Smooth muscle cell (in vitro differentiated cells): ENCODE data around the gene CATSPER3. TPM values are rescaled to one million over a fixed set of nuclear protein-coding genes. Genes with fewer than 3 reads are reported as not detected.

Experiments used
- DNase-seq: peaks from one replicate; lab custom pipeline; 2025; ENCODE audit not compliant: unreplicated experiment; lab: John Stamatoyannopoulos, UW
- H2AFZ ChIP-seq: fragments of 200-600 bp; sonication (generic); 2 replicates; pipeline ENCODE4 v1.6.0; 2016; ENCODE audit warnings: antibody characterized with exemption, low read depth, mild to moderate bottlenecking
- H3F3A ChIP-seq: fragments of 200-600 bp; sonication (generic); 2 replicates; pipeline ENCODE4 v1.6.0; 2017; ENCODE audit warnings: antibody characterized with exemption, low read depth
- H3K27ac ChIP-seq: fragments of 200-600 bp; sonication (generic); 2 replicates; pipeline ENCODE4 v1.5.1; 2016; ENCODE audit warnings: low read depth, mild to moderate bottlenecking
- H3K27me3 ChIP-seq: fragments of 200-600 bp; sonication (generic); 2 replicates; pipeline ENCODE4 v1.6.1; 2016; ENCODE audit warnings: low read depth, mild to moderate bottlenecking
- H3K36me3 ChIP-seq: fragments of 200-600 bp; sonication (generic); 2 replicates; pipeline ENCODE4 v1.5.1; 2016; ENCODE audit warnings: low read depth
- H3K4me1 ChIP-seq: fragments of 200-600 bp; sonication (generic); 2 replicates; pipeline ENCODE4 v1.5.1; 2016; ENCODE audit warnings: low read depth
- H3K4me2 ChIP-seq: fragments of 200-600 bp; sonication (generic); 2 replicates; pipeline ENCODE4 v1.6.0; 2016; ENCODE audit warnings: mild to moderate bottlenecking
- H3K4me3 ChIP-seq: fragments of 200-600 bp; sonication (generic); 2 replicates; pipeline ENCODE4 v1.5.1; 2016; ENCODE audit warnings: mild to moderate bottlenecking
- H3K79me2 ChIP-seq: fragments of 200-600 bp; sonication (generic); 2 replicates; pipeline ENCODE4 v1.6.0; 2016; ENCODE audit warnings: low read depth, mild to moderate bottlenecking
- H3K9ac ChIP-seq: fragments of 200-600 bp; sonication (generic); 2 replicates; pipeline ENCODE4 v1.6.0; 2016; ENCODE audit warnings: low read depth
- H3K9me3 ChIP-seq: fragments of 200-600 bp; sonication (generic); replicated peaks from 2 replicates; pipeline ENCODE4 v1.5.1; 2016; ENCODE audit warnings: low read depth
- H4K20me1 ChIP-seq: fragments of 200-600 bp; sonication (generic); 2 replicates; pipeline ENCODE4 v1.6.0; 2016; ENCODE audit warnings: low read depth
- CTCF ChIP-seq: fragments of 200-600 bp; sonication (generic); IDR thresholded peaks from 2 replicates; pipeline ENCODE4 v1.5.1; 2017; ENCODE audit warnings: borderline replicate concordance, mild to moderate bottlenecking, antibody characterized with exemption; ENCODE audit not compliant: insufficient read depth, poor library complexity, severe bottlenecking
- WGBS: methylation state at CpG from one replicate; pipeline ENCODE4 v1.1.7; 2016; ENCODE audit warnings: low lambda C conversion rate; 5-methylcytosine and 5-hydroxymethylcytosine counted together
- polyA plus RNA-seq: library from polyadenylated mRNA; unstranded; fragments of >200 nt; fragmentation: Nextera tagmentation; extraction: Ambion mirVana; gene quantifications from 2 replicates; pipeline ENCODE4 v1.2.1, GENCODE V29; 2016
- total RNA-seq: library from RNA; depleted of rRNA; stranded (reverse); fragments of >200 nt; gene quantifications from 2 replicates; pipeline ENCODE4 v1.2.3, GENCODE V29; 2014

CATSPER3 gene
- total and polyA plus RNA-seq, 2 experiments from 2014 or later: not detected

DNA sequence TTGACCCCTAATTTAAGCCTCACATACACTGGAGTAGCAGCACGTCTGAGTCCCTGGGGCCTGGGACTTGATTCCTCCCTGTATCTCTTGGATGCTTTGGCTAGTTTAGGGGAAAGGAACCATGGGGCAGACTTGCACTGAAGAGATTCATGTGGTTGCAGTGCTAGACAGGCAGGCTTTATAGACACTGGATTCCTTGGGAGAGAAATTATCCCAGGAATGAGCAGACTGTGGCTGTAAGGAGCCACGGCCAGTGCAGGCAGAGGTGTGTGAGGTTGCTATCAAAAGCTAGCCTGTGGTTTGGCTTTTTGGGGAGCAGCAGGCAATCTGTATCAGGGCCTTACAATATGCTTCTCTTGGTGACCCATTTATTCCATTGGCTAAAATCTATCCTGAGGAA lies 86.8 kb downstream of the CATSPER3 start:
- Histone ChIP-seq H3K9ac (no peak overlapping the region), H3K27me3 (peaks cover 20% of the 10 kb centered on the region), H3K4me3 (no peak overlapping the region), H3K9me3 (no peaks in the 10 kb centered on the region), H3K4me1 (peaks cover 5% of the 10 kb centered on the region), H2AFZ (no peak overlapping the region), H3K79me2 (no peaks in the 10 kb centered on the region), H3K4me2 (no peak overlapping the region), H3K27ac (no peak overlapping the region), H3K36me3 (no peaks in the 10 kb centered on the region), H4K20me1 (no peaks in the 10 kb centered on the region), H3F3A (no peaks in the 10 kb centered on the region)
- WGBS: 40% methylated on average over 2 of the region's 2 CpGs
- DNase-seq: no peak
- no peak for TF ChIP-seq CTCF

DNA sequence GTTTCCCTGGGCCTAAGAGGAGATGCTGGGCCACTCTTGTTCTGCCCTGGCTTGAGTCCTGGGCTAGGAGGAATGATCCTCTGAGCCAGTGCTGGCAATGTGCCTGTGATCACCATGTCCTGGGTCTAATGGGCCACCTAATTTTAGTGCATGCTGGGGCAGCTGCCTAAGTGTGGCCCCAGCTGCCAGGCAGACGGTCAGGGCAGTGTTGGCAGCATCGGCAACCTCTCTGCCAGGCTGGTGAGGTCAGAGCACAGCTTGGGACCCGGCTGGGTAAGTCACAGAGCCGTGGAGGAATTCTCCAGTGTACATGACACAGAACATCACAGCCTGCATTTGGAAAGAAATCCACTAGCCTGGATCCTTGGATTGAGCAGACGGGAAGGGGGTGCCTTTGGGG lies 87.7 kb downstream of the CATSPER3 start:
- Histone ChIP-seq H3K79me2 (no peaks in the 10 kb centered on the region), H3K9ac (no peak overlapping the region), H3K4me3 (no peak overlapping the region), H3K4me1 (peaks cover under 1% of the 10 kb centered on the region), H3K27ac (no peak overlapping the region), H3K9me3 (no peaks in the 10 kb centered on the region), H3F3A (no peaks in the 10 kb centered on the region), H3K4me2 (no peak overlapping the region), H4K20me1 (no peaks in the 10 kb centered on the region), H3K27me3 (peaks cover 11% of the 10 kb centered on the region), H3K36me3 (no peaks in the 10 kb centered on the region), H2AFZ (no peak overlapping the region)
- TF ChIP-seq CTCF: no peak
- WGBS: 92% methylated on average over 5 of the region's 5 CpGs
- no peak for DNase-seq

DNA sequence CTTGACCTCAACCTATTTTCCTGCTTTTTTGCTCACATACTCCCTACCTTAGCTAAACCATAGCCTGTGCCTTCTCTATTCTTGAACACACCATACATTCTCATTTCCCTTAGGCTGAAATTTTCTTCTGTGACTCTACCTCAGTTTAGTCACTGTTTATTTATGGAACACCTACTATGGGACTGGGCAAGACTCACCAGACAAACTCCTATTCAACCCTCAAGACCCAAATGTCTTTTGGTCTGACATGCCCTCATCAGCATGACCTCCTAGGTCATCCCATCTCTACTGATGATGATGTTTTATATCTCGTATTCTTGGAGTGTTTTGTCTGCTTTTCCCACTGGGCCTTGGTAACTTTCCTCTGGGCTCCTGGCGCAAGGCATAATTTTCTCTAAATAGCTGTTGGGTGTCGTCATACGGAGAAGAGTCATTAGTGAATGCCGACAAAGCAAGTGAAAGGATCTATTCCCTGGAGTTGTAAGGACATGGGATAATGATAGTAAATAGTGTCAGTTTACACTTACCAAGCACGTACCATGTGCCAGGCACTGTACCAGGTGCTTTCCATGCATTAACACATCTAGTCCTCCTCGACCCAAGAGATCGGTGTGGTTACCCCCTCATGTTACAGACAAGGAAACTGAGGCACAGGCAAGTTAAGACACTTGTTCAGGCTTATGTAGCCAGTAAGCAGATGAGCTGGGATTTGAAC lies 88.8 kb downstream of the CATSPER3 start:
- Histone ChIP-seq H3K27me3 (peaks cover under 1% of the 10 kb centered on the region), H4K20me1 (no peaks in the 10 kb centered on the region), H3K9ac (no peak overlapping the region), H3K36me3 (no peaks in the 10 kb centered on the region), H3K79me2 (no peaks in the 10 kb centered on the region), H2AFZ (no peak overlapping the region), H3K4me2 (no peak overlapping the region), H3K27ac (no peak overlapping the region), H3K4me3 (no peak overlapping the region), H3F3A (no peaks in the 10 kb centered on the region), H3K4me1 (no peaks in the 10 kb centered on the region), H3K9me3 (no peaks in the 10 kb centered on the region)
- 83% methylated on average over 8 of the region's 8 CpGs for WGBS
- no peak for TF ChIP-seq CTCF
- DNase-seq: no peak

DNA sequence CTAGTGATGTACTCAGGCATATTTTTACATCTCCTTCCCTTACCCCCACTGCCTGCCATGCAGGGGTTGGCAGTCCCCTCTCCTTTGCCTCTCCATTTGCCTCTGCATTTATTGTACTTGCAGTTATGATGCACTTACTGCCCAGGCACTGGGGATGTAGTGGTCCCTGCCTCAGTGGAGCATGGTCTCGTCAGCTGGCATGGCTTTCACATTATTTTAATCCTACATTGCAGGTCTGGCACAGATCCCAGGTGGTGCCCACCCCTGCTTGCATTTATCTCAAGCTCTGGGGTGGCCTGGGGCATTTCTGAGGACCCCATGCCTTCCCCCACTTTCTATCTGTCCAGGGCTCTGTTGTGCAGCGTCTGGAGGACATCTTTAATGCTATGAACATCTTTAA lies 89.5 kb downstream of the CATSPER3 start:
- WGBS: 83% methylated on average over 2 of the region's 2 CpGs
- Histone ChIP-seq H3K27ac (no peak overlapping the region), H3K9me3 (no peaks in the 10 kb centered on the region), H3K4me1 (no peaks in the 10 kb centered on the region), H3K9ac (no peak overlapping the region), H3K4me2 (no peak overlapping the region), H3F3A (no peaks in the 10 kb centered on the region), H3K79me2 (no peaks in the 10 kb centered on the region), H3K27me3 (no peaks in the 10 kb centered on the region), H4K20me1 (no peaks in the 10 kb centered on the region), H3K36me3 (no peaks in the 10 kb centered on the region), H2AFZ (no peak overlapping the region), H3K4me3 (no peak overlapping the region)
- no peak for TF ChIP-seq CTCF
- no peak for DNase-seq
